HEK293 (cell line): ENCODE data around the gene RGL3.

Experiments
- CTCF ChIA-PET: fragments of 350-600 bp; formaldehyde crosslinking; extraction: SDS; loops from one replicate; lab custom pipeline; 2021; ENCODE audit warnings: antibody characterized with exemption; lab: Yijun Ruan, JAX
- POLR2A ChIA-PET: fragments of 300-600 bp; formaldehyde crosslinking; extraction: SDS; loops from one replicate; lab custom pipeline; 2020; ENCODE audit warnings: antibody characterized with exemption, inconsistent platforms; lab: Yijun Ruan, JAX
- H3K27ac ChIP-seq: fragments of 200-500 bp; sonication (Bioruptor generic); 2 replicates; pipeline ENCODE4 v1.5.1; 2014; ENCODE audit warnings: low read depth, low read length, control low read depth, inconsistent platforms; ENCODE audit errors: extremely low read depth
- H3K36me3 ChIP-seq, 2 experiments: fragments of 200-500 bp in 1 of 2; sonication (Bioruptor generic) in 1 of 2; 1 replicate in 1 of 2; 2 replicates in 1 of 2; pipeline ENCODE4 v1.5.1; 2014 to 2017; ENCODE audit warnings: inconsistent platforms in 2 of 2, low read length in 2 of 2; ENCODE audit not compliant: control insufficient read depth in 2 of 2, insufficient read depth in 1 of 2
- H3K4me1 ChIP-seq: fragments of 200-500 bp; sonication (Bioruptor generic); 2 replicates; pipeline ENCODE4 v1.5.1; 2014; ENCODE audit warnings: mild to moderate bottlenecking, low read length, inconsistent platforms; ENCODE audit not compliant: control insufficient read depth, insufficient read depth
- H3K4me3 ChIP-seq: 2 replicates; pipeline ENCODE4 v1.5.1; 2011; ENCODE audit warnings: low read depth, mild to moderate bottlenecking, control low read depth, low read length, moderate library complexity
- H3K9me3 ChIP-seq: fragments of 200-500 bp; sonication (Bioruptor generic); 2 replicates; pipeline ENCODE4 v1.5.1; 2014; ENCODE audit warnings: low read depth, low read length, inconsistent platforms; ENCODE audit not compliant: control insufficient read depth, insufficient read depth
- EGR2 ChIP-seq: fragments of 450-650 bp; formaldehyde crosslinking; IDR thresholded peaks from 2 replicates; pipeline ENCODE4 v1.5.1; 2016; ENCODE audit warnings: low read depth, missing biosample characterization, missing genetic modification characterization
- GLI4 ChIP-seq: fragments of 450-650 bp; formaldehyde crosslinking; IDR thresholded peaks from 2 replicates; pipeline ENCODE4 v1.5.1; 2016; ENCODE audit warnings: missing biosample characterization, missing genetic modification characterization
- PRDM4 ChIP-seq: fragments of 450-650 bp; formaldehyde crosslinking; IDR thresholded peaks from 2 replicates; pipeline ENCODE4 v1.5.1; 2017; ENCODE audit warnings: missing biosample characterization, missing genetic modification characterization
- ZNF157 ChIP-seq: fragments of 450-650 bp; formaldehyde crosslinking; IDR thresholded peaks from 2 replicates; pipeline ENCODE4 v1.5.1; 2016; ENCODE audit warnings: missing biosample characterization, missing genetic modification characterization
- ZNF324 ChIP-seq: fragments of 450-650 bp; formaldehyde crosslinking; IDR thresholded peaks from 2 replicates; pipeline ENCODE4 v1.5.1; 2016; ENCODE audit warnings: missing biosample characterization, missing genetic modification characterization
- ZNF391 ChIP-seq: fragments of 450-650 bp; formaldehyde crosslinking; IDR thresholded peaks from 2 replicates; pipeline ENCODE4 v1.5.1; 2016; ENCODE audit warnings: low read depth, missing biosample characterization, missing genetic modification characterization, borderline replicate concordance
- ZNF449 ChIP-seq: fragments of 450-650 bp; formaldehyde crosslinking; IDR thresholded peaks from 2 replicates; pipeline ENCODE4 v1.5.1; 2017; ENCODE audit warnings: missing biosample characterization, mild to moderate bottlenecking, missing genetic modification characterization, moderate library complexity
- ZNF596 ChIP-seq: fragments of 450-650 bp; IDR thresholded peaks from 2 replicates; pipeline ENCODE4 v1.5.0; 2018; ENCODE audit warnings: missing biosample characterization, mild to moderate bottlenecking, missing genetic modification characterization, moderate library complexity
- TF ChIP-seq, protein P1 (sequence below): fragments of 450-650 bp; formaldehyde crosslinking; optimal IDR thresholded peaks from 2 replicates; pipeline ENCODE3; 2016; ENCODE audit warnings: missing biosample characterization, mild to moderate bottlenecking, missing genetic modification characterization
- TF ChIP-seq, protein P2 (sequence below): fragments of 450-650 bp; formaldehyde crosslinking; IDR thresholded peaks from 2 replicates; pipeline ENCODE4; 2016; ENCODE audit warnings: missing biosample characterization, missing genetic modification characterization
- TF ChIP-seq, protein P3 (sequence below): fragments of 450-650 bp; formaldehyde crosslinking; IDR thresholded peaks from 2 replicates; pipeline ENCODE4 v1.5.1; 2016; ENCODE audit warnings: missing biosample characterization, missing genetic modification characterization

The RGL3 gene

GRCh38 chr19:11399667-11400066 is 19.4 kb downstream of the RGL3 start:
- Histone ChIP-seq H3K9me3 (no peaks in the 10 kb centered on the region), H3K4me1 (no peaks in the 10 kb centered on the region), H3K36me3 (no peaks in the 10 kb centered on the region), H3K27ac (no peak overlapping the region), H3K4me3 (no peak overlapping the region)
- ChIA-PET CTCF (interaction anchor here (0.9 to 1.6 kb wide), 2 partner anchors 16 to 19 kb away, joined by 3 to 8 read pairs; no protein-coding TSS in a partner anchor), POLR2A (no interaction called here)
- no peak for TF ChIP-seq GLI4 (tag by site-specific recombination)
- no peak for TF ChIP-seq ZNF157 (tag by site-specific recombination)
- TF ChIP-seq ZNF596 = no peak
- TF ChIP-seq EGR2 (tag by site-specific recombination) = no peak
- TF ChIP-seq, protein P1, sequence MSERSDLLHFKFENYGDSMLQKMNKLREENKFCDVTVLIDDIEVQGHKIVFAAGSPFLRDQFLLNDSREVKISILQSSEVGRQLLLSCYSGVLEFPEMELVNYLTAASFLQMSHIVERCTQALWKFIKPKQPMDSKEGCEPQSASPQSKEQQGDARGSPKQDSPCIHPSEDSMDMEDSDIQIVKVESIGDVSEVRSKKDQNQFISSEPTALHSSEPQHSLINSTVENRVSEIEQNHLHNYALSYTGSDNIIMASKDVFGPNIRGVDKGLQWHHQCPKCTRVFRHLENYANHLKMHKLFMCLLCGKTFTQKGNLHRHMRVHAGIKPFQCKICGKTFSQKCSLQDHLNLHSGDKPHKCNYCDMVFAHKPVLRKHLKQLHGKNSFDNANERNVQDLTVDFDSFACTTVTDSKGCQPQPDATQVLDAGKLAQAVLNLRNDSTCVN (tag by site-specific recombination) = no peak
- TF ChIP-seq, protein P2, sequence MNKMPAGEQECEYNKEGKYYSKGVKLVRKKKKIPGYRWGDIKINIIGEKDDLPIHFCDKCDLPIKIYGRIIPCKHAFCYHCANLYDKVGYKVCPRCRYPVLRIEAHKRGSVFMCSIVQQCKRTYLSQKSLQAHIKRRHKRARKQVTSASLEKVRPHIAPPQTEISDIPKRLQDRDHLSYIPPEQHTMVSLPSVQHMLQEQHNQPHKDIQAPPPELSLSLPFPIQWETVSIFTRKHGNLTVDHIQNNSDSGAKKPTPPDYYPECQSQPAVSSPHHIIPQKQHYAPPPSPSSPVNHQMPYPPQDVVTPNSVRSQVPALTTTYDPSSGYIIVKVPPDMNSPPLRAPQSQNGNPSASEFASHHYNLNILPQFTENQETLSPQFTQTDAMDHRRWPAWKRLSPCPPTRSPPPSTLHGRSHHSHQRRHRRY (tag by site-specific recombination) = no peak
- TF ChIP-seq ZNF391 (tag by site-specific recombination) = no peak
- TF ChIP-seq, protein P3, sequence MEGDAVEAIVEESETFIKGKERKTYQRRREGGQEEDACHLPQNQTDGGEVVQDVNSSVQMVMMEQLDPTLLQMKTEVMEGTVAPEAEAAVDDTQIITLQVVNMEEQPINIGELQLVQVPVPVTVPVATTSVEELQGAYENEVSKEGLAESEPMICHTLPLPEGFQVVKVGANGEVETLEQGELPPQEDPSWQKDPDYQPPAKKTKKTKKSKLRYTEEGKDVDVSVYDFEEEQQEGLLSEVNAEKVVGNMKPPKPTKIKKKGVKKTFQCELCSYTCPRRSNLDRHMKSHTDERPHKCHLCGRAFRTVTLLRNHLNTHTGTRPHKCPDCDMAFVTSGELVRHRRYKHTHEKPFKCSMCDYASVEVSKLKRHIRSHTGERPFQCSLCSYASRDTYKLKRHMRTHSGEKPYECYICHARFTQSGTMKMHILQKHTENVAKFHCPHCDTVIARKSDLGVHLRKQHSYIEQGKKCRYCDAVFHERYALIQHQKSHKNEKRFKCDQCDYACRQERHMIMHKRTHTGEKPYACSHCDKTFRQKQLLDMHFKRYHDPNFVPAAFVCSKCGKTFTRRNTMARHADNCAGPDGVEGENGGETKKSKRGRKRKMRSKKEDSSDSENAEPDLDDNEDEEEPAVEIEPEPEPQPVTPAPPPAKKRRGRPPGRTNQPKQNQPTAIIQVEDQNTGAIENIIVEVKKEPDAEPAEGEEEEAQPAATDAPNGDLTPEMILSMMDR = no peak

- H3K4me1 ChIP-seq = no peaks in the 10 kb centered on the region
- CTCF ChIA-PET = interaction anchor here (0.6 to 2.1 kb wide), 2 partner anchors 15 to 163 kb away, joined by 3 to 14 read pairs; no protein-coding TSS in a partner anchor
- no peak overlapping the region for H3K27ac ChIP-seq
- no peak for TF ChIP-seq PRDM4
- TF ChIP-seq ZNF449 (tag by site-specific recombination) = no peak
- TF ChIP-seq ZNF324 = no peak
- TF ChIP-seq, all 188 proteins: peak for 0
- POLR2A ChIA-PET = no interaction called here
- Histone ChIP-seq H3K9me3 (no peaks in the 10 kb centered on the region), H3K36me3 (no peaks in the 10 kb centered on the region), H3K4me3 (no peak overlapping the region)
Observed at GRCh38 chr19:11397089-11397610, 22.0 kb downstream of the RGL3 start.
